ENCODE data around the gene BCKDHA. TPM values are rescaled to one million over a fixed set of nuclear protein-coding genes. Genes with fewer than 3 reads are reported as not detected.

BCKDHA gene
- total and polyA plus RNA-seq, 2 of the 4 experiments (the other 2 are of a cell fraction), result 7.6 to 7.7 TPM

DNA sequence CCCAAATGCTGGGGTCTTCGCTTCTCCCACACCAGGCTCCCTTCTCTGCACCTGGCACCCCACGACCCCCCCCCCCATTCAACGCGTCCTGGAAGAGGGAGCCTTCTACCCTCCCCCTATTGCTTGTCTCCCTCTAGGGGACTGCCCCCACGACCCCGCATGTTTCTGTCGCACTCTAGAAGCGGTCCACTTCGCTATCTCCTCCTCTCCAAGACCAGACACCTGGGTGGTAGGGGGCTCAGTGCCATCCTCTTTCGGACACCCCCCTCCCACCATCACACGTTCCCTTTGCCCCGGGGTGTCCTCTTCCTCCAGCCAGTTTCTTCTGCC is 45.4 kb upstream of the BCKDHA start:
- Histone ChIP-seq H4K5ac (ENCODE audit: low read depth, low read length) (no peak overlapping the region), H4K91ac (ENCODE audit: insufficient read depth, low read depth, low read length) (peak overlapping the region; percentile 68; the same call in 1 of the 2 replicates), H3K18ac (ENCODE audit: low read depth, low read length) (no peak overlapping the region), H4K20me1 (ENCODE audit: insufficient read depth, low read length) (peaks cover 51% of the 10 kb centered on the region), H2AFZ (replicated peaks; ENCODE audit: low read length, poor library complexity) (peak overlapping the region; percentile 91), H3K36me3 (ENCODE audit: control insufficient read depth, insufficient read depth, low read length) (peaks cover 4% of the 10 kb centered on the region), H4K8ac (ENCODE audit: low read depth in 2 of 2, low read length in 2 of 2) (no peak overlapping the region), H3K27ac (ENCODE audit: insufficient read depth, low read length) (peak overlapping the region; percentile 47), H3K4me3 (ENCODE audit: insufficient read depth, low read depth, low read length) (peak overlapping the region; percentile 76), H2BK120ac (ENCODE audit: low read depth, low read length) (peak overlapping the region; percentile 30; the same call in 1 of the 2 replicates), H3K4ac (ENCODE audit: low read depth, low read length) (peak overlapping the region; percentile 73; the same call in 1 of the 2 replicates), H3K23ac (ENCODE audit: low read depth, low read length) (peak overlapping the region; percentile 79), H2AK5ac (ENCODE audit: low read depth, low read length) (peak overlapping the region; percentile 83; the same call in 1 of the 2 replicates), H2BK15ac (ENCODE audit: low read depth, low read length) (no peak overlapping the region), H3K4me2 (ENCODE audit: low read depth, low read length) (peak overlapping the region; percentile 98), H3K9me1 (ENCODE audit: insufficient read depth, low read length) (no peaks in the 10 kb centered on the region), H3K56ac (ENCODE audit: extremely low read depth, insufficient read depth, low read length) (peak overlapping the region; percentile 43; the same call in 1 of the 2 replicates), H3K4me1 (ENCODE audit: control insufficient read depth, insufficient read depth, low read length) (no peaks in the 10 kb centered on the region), H2AK9ac (replicated peaks; ENCODE audit: low read depth, low read length, poor library complexity) (peak overlapping the region; percentile 98), H2BK5ac (ENCODE audit: low read depth, low read length, poor library complexity, severe bottlenecking) (peak overlapping the region; percentile 59), H3K79me1 (ENCODE audit: low read depth in 1 of 2, low read length in 2 of 2) (peaks cover 19 to 57% of the 10 kb centered on the region in 2 experiments; a peak in 3 of 4 replicates), H3K14ac (replicated peaks; ENCODE audit: low read depth, low read length) (peak overlapping the region; percentile 64), H3K9ac (ENCODE audit: low read depth, low read length) (peak overlapping the region; percentile 90), H2BK20ac (ENCODE audit: low read depth, low read length) (no peak overlapping the region), H3K9me3 (ENCODE audit: control insufficient read depth, insufficient read depth, low read length) (no peaks in the 10 kb centered on the region), H3K27me3 (ENCODE audit: control insufficient read depth, insufficient read depth, low read length) (no peaks in the 10 kb centered on the region)
- dilution Hi-C loops (cut with HindIII; ENCODE audit: low sequenced_read_pairs, unreplicated experiment) (no loop called here), in situ Hi-C loops (cut with MboI; ENCODE audit: low sequenced_read_pairs) (no loop called here), intact Hi-C loops (cut with micrococcal nuclease) (loop anchor here (1.0 to 5.0 kb wide), 4 partner anchors 29 to 90 kb away; partner anchors contain the start of genes BCKDHA, CCDC97, EXOSC5 and HNRNPUL1)
- DNase-seq (no peak), ATAC-seq (ENCODE audit: low read depth) (no peak)
- BruUV-seq (replicated peaks), result no TSS peak
- WGBS, 2 experiments (ENCODE audit: extremely low coverage in 2 of 2, insufficient read length in 1 of 2), result 0% methylated on average over 1 of the region's 12 CpGs; no CpG with 5 or more reads in 1 of the 2 experiments
- CTCF ChIA-PET, result interaction anchor here (0.8 to 1.0 kb wide), 3 partner anchors 28 to 41 kb away, joined by 3 to 4 read pairs (median 3); no protein-coding TSS in a partner anchor
- POLR2A ChIA-PET (ENCODE audit: unreplicated experiment), result interaction anchor here (0.7 to 1.3 kb wide), 3 partner anchors 12 to 158 kb away, joined by 3 to 5 read pairs (median 3); partner anchors contain the start of gene B9D2
- TF ChIP-seq MAFK (IDR thresholded peaks at IDR 0.05; ENCODE audit: low read depth, low read length) (no peak), RFX5 (IDR thresholded peaks at IDR 0.05; ENCODE audit: low read depth, low read length) (no peak), SMC3 (IDR thresholded peaks at IDR 0.05; ENCODE audit: low read depth, low read length) (no peak), BHLHE40 (IDR thresholded peaks at IDR 0.05; ENCODE audit: low read depth, low read length) (no peak)
- TF ChIP-seq, protein P1, sequence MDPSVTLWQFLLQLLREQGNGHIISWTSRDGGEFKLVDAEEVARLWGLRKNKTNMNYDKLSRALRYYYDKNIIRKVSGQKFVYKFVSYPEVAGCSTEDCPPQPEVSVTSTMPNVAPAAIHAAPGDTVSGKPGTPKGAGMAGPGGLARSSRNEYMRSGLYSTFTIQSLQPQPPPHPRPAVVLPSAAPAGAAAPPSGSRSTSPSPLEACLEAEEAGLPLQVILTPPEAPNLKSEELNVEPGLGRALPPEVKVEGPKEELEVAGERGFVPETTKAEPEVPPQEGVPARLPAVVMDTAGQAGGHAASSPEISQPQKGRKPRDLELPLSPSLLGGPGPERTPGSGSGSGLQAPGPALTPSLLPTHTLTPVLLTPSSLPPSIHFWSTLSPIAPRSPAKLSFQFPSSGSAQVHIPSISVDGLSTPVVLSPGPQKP (IDR thresholded peaks at IDR 0.05; ENCODE audit: borderline replicate concordance, low read depth, low read length), result no peak
